HL-60 (cell line): ENCODE measurements around the gene C12orf60.
A peak's percentile ranks its signal among the peaks of the same experiment; 100 is the strongest.

Source experiments
- DNase-seq, 2 experiments: peaks; one replicate each; pipeline ENCODE4 v3.0.0-alpha.2; 2010 to 2020; ENCODE audit warnings: low read depth in 1 of 2, low spot score in 1 of 2
- H3K27ac ChIP-seq: fragments of 250-450 bp; sonication (Bioruptor Pico); replicated peaks from 2 replicates; pipeline ENCODE4 v1.5.1; 2020; ENCODE audit warnings: mild to moderate bottlenecking, moderate library complexity
- H3K27me3 ChIP-seq: fragments of 250-450 bp; sonication (Bioruptor Pico); 2 replicates; pipeline ENCODE4 v1.5.1; 2021; ENCODE audit warnings: mild to moderate bottlenecking, moderate library complexity; ENCODE audit not compliant: insufficient read depth, poor library complexity, severe bottlenecking
- H3K4me3 ChIP-seq: replicated peaks from 2 replicates; pipeline ENCODE4 v1.5.1; 2011; ENCODE audit warnings: mild to moderate bottlenecking, control low read depth, low read length; ENCODE audit not compliant: insufficient read depth
- GABPA ChIP-seq: IDR thresholded peaks from 2 replicates; pipeline ENCODE4 v1.6.1; 2012; ENCODE audit warnings: low read depth
- POLR2AphosphoS5 ChIP-seq: IDR thresholded peaks from 2 replicates; pipeline ENCODE4 v1.6.1; 2012; ENCODE audit warnings: low read depth
- REST ChIP-seq: IDR thresholded peaks from 2 replicates; pipeline ENCODE4 v1.6.1; 2012; ENCODE audit warnings: low read depth; ENCODE audit not compliant: insufficient replicate concordance
- SPI1 ChIP-seq: IDR thresholded peaks from 2 replicates; pipeline ENCODE4 v1.6.1; 2012; ENCODE audit warnings: low read depth, mild to moderate bottlenecking, borderline replicate concordance
- TF ChIP-seq, protein P1 (sequence below): IDR thresholded peaks from one replicate; pipeline ENCODE4 v1.5.1; 2011; ENCODE audit warnings: low read length, control low read depth, inconsistent platforms; ENCODE audit not compliant: insufficient read depth

The C12orf60 gene

DNA sequence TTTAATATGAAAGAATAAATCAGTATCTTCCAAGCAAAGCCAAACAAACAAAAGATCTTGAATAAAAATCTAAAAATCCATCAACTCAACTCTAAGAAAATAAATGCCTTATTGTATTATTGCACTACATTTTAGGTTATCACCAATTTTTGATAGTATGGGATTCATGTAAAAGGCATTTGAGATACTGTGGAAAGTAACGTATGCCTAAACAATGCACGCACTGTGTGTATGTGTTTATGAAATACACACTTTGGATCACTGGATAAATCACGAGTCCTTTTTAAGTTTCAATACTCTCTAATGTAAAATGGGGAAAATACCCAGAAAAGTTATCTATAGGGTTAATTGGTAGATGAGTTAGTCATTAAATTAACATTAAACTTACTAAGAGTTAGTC, 17.9 kb upstream of the C12orf60 start:
- Histone ChIP-seq H3K27ac (no peak overlapping the region), H3K4me3 (no peak overlapping the region), H3K27me3 (no peaks in the 10 kb centered on the region)
- no peak for TF ChIP-seq SPI1
- TF ChIP-seq GABPA, result no peak
- TF ChIP-seq POLR2AphosphoS5, result no peak
- no peak for TF ChIP-seq REST
- TF ChIP-seq, protein P1, sequence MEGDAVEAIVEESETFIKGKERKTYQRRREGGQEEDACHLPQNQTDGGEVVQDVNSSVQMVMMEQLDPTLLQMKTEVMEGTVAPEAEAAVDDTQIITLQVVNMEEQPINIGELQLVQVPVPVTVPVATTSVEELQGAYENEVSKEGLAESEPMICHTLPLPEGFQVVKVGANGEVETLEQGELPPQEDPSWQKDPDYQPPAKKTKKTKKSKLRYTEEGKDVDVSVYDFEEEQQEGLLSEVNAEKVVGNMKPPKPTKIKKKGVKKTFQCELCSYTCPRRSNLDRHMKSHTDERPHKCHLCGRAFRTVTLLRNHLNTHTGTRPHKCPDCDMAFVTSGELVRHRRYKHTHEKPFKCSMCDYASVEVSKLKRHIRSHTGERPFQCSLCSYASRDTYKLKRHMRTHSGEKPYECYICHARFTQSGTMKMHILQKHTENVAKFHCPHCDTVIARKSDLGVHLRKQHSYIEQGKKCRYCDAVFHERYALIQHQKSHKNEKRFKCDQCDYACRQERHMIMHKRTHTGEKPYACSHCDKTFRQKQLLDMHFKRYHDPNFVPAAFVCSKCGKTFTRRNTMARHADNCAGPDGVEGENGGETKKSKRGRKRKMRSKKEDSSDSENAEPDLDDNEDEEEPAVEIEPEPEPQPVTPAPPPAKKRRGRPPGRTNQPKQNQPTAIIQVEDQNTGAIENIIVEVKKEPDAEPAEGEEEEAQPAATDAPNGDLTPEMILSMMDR, result no peak
- no peak for DNase-seq

- Histone ChIP-seq H3K4me3 (no peak overlapping the region), H3K27ac (no peak overlapping the region), H3K27me3 (no peaks in the 10 kb centered on the region)
- TF ChIP-seq GABPA (no peak), SPI1 (no peak), REST (no peak), POLR2AphosphoS5 (no peak)
- TF ChIP-seq, protein P1, result no peak
- DNase-seq, result no peak
These were observed 8.4 kb upstream of the C12orf60 start for GRCh38 chr12:14795028-14795448.

DNA sequence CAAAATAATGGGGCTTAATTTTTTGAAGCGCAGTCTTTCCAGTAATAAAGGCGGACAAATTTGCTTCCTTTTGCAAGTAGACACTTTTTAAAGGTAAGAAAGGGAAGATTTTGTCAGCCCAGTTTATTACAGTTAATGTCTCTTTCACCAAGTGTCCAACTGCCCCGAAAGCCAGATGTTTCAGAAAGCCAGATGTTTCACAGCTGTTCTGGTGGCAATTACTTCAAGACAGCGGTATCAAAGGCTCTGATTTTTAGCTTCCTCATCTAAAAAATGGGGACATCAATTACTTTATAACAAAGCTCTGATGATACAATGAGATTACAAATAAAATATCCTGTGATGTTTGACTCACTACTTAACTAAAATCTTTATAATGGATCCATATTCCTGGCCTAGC, 1.2 kb upstream of the C12orf60 start:
- DNase-seq, result no peak

More for the DNA sequence above, 1.2 kb upstream of the C12orf60 start:
- H3K27ac ChIP-seq, result no peak overlapping the region
- TF ChIP-seq GABPA (no peak), POLR2AphosphoS5 (no peak), SPI1 (no peak), REST (no peak)
- TF ChIP-seq, protein P1, result no peak
- no peaks in the 10 kb centered on the region for H3K27me3 ChIP-seq
- peak overlapping the region; percentile 79 for H3K4me3 ChIP-seq
